ENCODE data around the gene ASL.
"Not testable (repeated sequence)": the region's sequence is repeated elsewhere in the genome, so short reads cannot be mapped to it uniquely, and the experiment has no call there.

The ASL gene

DNA sequence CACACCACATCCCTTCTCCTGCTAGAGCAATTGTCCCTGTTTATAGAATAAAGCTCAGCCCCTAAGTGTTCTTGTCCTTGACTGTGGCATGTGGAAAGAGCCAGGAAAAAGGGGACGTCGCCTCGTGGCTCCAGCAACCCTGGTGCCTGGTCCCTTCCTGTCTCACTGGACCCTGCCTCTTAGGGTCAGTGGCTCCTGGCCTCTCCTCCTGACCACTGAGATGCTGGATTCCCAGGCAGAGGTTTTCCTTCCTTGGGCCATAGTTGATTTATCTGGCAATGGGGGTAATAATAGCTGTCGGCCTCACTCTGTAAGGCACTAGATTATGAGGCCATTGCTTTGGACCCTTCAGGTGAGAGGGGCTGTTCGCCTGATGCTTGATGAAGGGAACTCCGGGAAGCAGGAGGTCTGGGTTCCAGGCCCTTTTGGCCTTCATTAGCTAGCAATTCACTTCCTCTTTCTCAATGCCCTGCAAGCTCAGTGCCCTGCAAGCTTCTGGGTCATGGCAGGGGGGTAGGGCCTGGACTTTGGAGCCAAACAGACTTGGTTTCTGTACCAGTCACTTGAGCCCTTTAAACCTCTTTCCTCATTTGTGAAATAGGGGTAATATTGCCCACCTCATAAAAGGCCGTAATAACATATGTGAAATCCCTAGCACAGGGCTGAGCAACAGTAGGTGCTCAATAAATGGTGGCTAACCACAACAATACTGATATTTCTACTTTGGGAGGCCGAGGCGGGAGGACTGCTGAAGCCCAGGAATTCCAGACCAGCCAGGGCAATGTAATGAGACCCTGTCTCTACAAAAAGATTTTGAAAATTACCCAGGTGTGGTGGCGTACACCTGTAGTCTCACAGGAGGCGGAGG, 1.1 kb downstream of the ASL start:
- no peak for DNase-seq

DNA sequence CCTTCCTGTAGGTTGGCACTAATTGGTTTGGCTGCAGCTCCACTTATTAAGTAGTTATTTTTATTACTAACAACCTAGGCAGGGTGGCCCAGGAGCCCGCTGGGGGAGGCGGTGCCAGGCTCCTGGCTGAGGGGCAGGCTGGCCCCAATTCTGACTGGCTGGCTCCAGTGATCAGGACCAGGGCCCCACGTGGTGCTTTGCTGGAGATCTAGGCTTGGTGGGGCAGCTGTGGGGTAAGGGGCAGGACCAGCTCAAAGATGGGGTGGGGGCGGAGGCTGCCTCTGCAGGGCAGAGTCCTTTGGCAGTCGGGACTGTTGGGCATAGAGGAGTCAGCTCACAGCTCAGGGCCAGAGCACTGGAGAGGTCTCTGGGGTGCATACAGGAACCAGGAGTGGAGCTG, 2.4 kb downstream of the ASL start:
- DNase-seq: no peak

DNA sequence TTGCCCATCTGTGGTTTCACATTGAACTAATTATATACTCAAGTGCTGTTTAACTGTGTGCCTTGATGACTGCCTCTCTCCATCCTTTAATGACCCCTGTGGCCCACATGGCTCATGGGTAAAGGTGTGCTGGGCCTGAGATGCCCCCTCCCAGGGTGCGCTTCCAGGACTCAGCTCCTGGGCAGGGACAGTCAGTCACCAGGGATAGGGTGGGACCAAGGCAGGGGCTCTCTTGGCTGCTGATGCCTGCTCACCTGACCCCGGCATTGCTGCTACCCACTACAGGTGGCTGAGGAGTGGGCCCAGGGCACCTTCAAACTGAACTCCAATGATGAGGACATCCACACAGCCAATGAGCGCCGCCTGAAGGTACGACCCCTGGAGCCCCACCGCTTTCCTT, 6.5 kb downstream of the ASL start:
- no peak for DNase-seq

DNA sequence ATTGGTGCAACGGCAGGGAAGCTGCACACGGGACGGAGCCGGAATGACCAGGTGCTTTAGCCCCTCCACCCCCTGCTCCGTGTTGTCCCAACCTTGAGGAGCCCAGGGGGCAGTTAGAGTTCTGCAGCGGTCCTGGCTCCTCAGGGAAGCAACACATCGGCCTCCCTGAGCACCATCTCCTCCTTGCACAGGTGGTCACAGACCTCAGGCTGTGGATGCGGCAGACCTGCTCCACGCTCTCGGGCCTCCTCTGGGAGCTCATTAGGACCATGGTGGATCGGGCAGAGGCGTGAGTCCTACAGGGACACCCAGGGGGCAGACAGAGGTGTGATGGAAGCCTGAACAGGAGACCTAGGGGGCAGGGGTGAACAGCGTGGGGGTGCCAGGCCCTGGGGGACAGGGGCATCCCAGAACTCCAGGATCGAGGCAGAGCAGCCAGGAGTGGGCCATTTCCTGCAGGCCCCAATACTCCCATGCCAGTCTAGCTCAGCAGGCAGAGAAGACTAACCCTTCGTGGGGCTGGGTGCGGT, 7.3 kb downstream of the ASL start:
- DNase-seq: no peak

DNA sequence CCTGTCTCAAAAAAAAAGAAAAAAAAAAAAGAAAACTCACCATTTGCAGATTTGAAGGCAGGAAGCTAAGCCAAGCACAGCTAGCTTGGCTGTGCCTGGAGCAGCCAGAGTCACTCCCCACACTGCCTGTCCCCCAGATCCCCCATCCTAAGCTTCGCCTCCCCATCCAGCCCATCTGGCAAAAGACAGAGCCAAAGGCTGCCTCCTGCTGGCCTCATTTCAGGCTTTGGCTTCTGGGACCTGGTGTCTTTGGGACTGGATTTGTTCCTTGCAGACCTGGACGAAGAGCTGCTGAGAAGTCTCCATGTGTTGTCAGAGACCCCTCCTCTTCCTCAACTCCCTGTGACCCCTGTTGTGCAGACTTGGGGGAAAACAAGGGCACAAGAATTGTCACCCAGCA, 8.1 kb downstream of the ASL start:
- DNase-seq: no peak

DNA sequence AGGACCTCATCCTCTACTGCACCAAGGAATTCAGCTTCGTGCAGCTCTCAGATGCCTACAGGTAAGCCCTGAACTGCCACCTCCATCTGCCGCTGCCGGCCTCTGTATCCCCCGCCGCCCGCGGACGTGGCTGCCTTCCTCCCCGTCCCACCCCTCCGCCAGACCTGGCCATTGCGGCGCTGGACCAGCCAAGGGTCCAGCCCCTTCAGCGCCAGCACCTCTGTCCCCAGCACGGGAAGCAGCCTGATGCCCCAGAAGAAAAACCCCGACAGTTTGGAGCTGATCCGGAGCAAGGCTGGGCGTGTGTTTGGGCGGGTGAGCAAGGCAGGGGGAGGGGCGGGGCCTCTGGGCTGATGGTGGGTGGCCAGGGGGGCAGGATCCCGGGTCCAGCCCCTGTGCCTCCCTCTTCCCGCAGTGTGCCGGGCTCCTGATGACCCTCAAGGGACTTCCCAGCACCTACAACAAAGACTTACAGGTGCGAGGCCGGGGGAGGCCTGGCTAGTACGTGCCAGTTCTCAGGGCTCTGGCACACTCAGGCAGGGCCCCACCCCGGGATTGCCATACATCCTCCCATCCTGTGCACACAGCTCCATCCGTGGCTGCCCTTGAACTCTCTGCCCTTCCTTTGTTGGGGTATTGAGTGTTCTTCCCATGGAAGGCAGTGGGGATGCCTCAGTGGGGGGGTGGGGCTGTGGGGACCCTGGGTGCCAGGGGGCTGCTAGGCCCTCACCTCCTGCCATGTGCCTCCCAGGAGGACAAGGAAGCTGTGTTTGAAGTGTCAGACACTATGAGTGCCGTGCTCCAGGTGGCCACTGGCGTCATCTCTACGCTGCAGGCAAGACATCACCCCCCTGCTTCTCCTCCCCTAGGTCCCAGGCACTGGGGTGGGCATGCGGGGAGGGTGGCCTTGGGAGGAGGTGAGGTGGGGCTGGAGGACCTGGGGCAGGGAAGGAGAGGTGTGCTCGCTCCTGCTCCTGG, 13.5 kb downstream of the ASL start:
- DNase-seq: no peak

DNA sequence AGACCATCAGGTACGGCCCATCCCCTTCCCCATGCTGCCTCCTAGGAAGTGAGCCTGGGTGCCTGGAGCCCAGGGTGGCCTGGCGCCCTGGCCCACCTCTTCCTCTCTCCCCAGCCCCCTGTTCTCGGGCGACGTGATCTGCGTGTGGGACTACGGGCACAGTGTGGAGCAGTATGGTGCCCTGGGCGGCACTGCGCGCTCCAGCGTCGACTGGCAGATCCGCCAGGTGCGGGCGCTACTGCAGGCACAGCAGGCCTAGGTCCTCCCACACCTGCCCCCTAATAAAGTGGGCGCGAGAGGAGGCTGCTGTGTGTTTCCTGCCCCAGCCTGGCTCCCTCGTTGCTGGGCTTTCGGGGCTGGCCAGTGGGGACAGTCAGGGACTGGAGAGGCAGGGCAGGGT, 17.0 kb downstream of the ASL start:
- DNase-seq: no peak

DNA sequence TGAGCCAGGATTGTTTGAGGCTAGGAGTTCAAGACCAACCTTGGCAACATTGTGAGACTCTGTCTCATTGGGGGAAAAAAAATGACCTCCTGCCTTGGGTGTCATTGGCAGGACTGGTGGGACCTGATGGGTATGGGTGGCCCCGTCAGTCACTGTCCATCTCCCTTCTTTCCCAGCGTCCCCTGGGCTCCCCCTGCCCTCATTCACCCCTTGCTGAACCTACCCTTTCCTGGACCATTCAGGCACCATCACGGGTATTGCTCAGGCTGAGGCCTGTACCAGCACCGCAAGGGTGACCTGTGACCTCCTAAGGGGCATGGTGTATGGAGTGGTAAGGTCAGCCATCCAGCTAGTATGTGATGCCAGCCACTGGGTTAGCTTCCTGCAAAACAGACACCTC, 19.4 kb downstream of the ASL start:
- no peak for DNase-seq

DNA sequence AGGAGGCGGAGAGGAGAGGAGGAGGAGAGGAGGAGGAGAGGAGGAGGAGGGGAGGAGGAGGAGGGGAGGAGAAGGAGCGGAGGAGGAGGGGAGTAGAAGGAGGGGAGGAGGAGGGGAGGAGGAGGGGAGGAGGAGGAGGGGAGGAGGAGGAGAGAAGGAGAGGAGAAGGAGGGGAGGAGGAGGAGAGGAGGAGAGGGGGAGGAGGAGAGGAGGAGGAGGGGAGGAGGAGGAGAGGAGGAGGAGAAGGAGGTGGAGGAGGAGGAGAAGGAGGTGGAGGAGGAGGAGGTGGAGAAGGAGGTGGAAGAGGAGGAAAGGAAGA, 23.6 kb downstream of the ASL start:
- DNase-seq: no peak

DNA sequence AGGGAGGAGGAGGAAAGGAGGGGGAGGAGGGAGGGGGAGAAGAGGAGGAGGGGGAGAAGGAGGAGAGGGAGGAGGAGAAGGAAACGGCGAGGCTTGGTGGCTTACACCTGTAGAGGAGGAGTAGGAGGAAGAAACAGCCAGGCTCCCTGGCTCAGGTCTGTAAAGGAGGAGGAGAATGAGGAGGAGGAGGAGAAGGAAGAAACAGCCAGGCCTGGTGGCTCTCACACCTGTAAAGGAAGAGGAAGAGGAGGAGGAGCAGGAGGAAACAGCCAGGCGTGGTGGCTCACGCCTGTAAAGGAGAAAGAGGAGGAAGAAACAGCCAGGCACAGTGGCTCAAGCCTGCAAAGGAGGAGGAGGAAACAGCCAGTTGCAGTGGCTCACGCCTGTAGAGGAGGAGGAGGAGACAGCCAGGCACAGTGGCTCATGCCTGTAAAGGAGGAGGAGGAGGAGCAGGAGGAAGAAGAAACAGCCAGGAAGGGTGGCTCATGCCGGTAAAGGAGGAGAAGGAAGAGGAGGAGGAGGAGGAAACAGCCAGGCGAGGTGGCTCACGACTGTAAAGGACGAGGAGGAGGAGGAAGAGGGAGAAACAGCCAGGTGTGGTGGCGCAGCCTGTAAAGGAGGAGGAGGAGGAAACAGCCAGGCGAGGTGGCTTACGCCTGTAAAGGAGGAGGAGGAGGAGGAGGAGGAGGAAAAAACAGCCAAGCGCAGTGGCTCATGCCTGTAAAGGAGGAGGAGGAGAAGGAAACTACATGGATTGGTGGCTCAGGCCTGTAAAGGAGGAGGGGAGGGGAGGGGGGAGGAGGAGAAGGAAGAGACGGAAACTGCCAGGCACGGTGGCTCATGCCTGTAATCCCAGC, 24.2 kb downstream of the ASL start:
- DNase-seq: peak; percentile 40 to 43

DNA sequence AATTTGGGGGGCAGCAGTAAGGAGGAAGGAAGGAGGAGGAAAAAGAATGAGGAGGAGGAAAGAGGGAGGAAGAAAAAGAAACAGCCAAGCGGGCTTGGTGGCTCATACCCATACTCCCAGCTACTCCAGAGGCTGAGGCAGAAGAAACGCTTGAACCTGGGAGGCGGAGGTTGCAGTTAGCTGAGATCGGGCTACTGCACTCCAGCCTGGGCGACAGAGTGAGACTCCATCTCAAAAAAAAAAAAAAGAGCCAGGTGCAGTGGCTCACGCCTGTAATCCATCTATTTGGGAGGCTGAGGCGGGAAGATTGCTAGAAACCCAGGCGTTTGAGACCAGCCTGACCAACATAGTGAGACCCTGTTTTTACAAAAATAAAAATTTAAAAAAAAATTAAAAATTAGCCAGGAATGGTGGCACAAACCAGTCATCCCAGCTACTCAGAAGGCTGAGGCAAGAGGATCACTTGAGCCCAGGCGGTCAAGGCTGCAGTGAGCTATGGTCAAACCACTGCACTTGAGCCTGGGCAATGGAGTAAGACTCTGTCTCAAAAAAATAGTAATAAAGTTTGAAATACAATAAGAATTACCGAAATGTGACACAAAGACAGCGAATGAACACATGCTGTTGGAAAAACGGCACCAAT, 24.9 kb downstream of the ASL start:
- no peak for DNase-seq

DNA sequence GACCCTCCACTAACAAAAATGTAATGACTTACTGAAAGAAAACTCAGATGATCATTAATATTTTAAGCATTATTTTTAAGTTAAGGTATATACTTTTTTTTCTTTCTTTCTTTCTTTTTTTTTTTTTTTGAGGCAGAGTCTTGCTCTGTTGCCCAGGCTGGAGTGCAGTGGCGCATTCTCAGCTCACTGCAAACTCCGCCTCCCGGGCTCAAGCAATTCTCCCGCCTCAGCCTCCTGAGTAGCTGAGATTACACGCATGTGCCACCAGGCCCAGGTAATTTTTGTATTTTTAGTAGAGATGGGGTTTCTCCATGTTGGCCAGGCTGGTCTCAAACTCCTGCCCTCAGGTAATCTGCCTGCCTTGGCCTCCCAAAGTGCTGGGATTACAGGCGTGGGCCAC, 26.5 kb downstream of the ASL start:
- not testable (repeated sequence) for DNase-seq

DNA sequence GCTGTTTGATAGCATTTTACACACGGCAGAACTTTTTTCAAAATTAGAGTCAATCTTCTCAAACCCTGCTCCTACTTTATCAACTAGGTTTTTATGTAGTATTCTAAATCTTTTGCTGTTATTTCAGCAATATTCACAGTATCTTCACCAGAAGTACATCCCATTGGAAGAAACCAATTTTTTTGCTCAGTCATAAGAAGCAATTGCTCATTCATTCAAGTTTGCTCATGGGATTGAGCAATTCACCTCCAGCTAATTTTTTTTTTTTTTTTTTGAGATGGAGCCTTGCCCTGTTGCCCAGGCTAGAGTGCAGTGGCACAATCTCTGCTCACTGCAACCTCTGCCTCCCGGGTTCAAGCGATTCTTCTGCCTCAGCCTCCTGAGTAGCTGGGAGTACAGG, 28.4 kb downstream of the ASL start:
- not testable (repeated sequence) for DNase-seq

DNA sequence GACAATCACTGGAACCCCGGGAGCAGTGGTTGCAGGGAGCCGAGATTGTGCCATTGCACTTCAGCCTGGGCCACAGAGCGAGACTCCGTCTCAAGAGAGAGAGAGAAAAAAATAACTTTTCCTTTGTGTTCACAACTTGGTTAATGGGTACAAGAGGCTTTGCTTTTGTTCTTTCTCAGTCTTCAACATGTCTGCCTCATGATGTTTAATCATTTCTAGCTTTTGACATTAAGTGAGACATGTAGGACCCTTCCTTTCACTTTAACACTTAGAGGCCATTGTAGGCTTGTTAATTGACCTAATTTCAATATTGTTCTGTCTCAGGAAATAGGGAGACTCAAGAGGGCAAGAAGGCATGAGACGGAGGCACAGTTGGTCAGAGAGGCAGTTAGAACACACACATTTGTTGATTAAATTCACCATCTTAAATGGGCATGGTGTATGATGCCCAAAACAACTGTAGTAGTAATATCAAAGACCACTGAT, 29.7 kb downstream of the ASL start:
- no peak for DNase-seq

DNA sequence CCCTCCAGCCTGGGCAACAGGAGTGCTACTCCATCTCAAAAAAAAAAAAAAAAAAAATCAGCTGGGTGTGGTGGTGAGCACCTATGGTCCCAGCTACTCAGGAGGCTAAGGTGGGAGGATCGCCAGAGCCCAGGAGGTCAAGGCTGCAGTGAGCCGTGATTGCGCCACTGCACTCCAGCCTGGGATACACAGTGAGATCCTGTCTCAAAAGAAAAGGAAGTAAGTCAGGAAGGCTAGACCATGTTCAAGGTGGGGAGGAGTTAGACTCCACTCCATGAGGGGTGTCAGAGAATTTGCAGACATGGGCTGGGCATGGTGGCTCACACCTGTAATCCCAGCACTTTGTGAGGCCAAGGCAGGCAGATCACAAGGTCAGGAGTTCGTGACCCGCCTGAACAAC, 32.8 kb downstream of the ASL start:
- not testable (repeated sequence) for DNase-seq

DNA sequence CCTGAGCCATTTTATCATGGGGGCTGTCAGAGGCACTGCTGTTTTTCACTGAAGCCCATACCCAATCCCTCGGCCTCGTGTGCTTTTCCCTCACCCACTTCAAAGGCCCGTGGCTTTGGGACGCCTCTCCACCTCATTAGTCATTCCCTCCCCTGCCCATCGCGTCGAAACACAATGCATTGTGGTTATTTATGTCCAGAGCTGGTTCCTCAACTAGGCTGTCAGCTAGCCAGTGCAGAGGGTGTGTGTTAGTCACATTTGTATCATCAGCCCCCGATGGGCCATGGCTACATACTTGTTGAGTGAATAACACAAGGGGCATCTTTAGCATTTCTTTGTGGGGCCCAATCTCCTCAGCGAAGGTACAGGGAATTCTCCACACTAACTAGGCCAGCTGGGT, 35.2 kb downstream of the ASL start:
- DNase-seq: no peak

DNA sequence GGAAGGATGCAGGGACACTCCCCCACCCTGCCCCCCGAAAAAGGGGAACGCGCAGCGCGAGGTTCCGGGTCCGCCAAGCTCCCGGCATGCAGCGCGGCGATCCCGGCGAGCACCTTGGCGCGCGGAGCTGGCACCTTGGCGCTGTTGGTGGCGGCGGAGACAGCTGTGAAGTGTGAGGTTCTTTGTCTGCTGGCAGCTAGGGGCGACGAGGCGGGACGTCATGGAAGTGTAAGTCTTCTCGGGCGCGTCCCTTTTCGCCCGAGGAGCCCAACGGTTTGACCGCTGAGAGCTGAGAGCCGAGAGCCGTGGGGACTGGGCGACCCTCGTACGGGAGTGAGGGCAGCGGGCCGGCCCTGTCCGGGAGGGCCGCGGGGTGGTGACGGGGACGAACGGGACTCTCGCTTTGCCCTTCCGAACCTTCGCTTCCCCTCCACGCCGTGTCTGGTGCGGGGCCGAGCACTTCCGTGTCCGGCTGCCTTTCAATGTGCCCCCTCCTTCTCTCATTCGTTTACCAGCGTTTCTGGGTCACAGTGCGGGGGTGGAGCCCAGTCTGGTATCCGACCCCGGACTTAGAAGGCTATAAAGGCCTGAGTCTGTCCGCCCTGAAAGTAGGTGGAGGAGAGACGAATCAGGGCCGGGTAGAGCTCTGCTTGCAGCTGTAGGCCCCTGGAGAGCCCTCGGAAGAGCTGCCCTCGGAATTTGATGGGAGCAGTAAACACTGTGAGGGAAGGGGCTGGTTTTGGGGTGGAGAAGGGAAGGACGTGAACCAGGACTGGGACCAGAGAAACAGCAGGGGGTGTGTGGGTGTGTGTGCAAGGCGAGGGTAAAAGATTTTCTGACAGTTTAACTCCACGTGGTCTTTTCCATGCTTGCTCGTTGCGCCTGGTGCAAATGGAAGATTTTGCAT, 39.4 kb downstream of the ASL start, which contains the start of gene CRCP:
TSS of gene CRCP (plus strand) at position 105 of the 907 bp plus-strand sequence. CDS start at position 221, 116 bp downstream.
- peak; percentile 82 to 84 for DNase-seq

DNA sequence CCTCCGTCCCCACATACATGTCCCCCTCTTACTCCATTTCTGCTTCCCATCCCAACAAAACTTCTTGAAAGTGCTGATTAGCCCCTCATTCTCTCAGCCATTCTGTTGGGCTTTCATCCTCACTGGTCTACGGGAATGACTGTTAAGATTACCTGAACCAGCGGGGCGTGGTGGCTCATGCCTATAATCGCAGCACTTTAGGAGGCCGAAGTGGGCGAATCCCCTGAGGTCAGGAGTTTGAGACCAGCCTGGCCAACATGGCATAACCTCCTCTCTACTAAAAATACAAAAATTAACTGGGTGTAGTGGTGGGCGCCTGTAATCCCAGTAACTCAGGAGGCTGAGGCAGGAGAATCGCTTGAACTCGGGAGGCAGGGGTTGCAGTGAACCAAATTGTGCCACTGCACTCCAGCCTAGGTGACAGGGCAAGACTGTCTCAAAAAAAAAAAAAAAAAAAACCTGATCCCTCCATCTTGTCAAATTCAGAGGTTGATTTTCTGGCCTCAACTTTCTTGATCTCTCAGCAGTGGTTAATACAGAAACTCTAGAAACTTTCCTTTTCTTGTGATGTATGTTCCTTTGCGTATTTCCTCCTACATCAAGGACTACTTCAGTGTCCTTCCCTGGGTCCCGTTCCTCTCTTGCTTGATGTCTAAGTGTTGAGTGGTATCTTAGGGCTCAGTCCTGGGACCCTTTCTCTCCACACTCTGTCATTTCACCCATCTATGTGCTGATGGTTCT, 41.2 kb downstream of the ASL start:
- not testable (repeated sequence) for DNase-seq

DNA sequence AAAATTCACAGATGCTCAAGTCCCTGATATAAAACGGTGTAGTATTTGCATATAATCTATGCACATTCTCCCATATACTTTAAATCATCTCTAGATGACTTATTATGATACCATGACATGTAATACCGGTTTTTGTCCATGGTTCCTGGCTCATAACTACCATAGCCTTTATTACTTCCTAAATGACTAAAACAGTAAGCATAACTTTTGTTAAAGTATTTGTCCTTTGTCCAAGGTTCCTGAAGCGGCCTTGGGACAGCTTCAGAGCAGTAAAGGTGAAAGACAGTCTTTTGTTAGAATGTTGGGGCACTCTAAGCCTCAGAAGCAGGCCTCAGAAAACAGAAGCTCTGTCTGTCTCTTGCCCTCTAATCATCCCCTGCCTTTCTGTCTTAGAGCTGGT, 43.0 kb downstream of the ASL start:
- DNase-seq: no peak

DNA sequence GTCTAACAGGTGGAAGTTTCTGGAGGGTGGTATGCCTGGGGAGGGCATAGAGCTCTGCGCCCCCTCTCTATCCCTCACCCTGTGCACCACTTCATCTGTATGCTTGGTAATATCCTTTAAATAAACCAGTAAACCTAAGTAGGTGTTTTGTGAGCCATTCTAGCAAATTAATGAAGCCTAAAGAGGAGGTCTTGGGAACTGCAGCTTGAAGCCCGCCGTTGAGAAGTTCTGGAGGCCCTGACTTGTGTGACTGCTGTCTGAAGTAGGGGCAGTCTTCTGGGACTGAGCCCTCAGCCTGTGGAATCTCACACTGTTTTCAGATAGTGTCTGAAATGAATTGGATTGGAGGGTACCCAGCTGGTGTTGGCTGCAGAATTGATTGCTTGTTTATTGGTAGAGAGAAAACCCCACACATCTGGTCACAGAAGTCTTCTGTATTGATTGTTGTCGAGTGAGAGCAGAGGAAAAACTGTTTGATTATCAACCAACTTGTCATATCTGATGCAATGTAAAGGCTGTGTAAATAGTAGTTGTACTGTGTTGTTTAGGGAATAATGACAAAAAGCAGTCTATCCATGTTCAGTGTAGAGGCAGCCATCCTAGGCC, 43.7 kb downstream of the ASL start:
- DNase-seq: no peak
